Neural progenitor cell (in vitro differentiated cells): ENCODE measurements around the gene CYLD. TPM values are rescaled to one million over a fixed set of nuclear protein-coding genes. Genes with fewer than 3 reads are reported as not detected.

Experiments
- DNase-seq: peaks from one replicate; pipeline ENCODE4 v3.0.0-alpha.2; 2016; ENCODE audit warnings: low spot score
- H2AFZ ChIP-seq: fragments of 200-600 bp; sonication (generic); replicated peaks from 2 replicates; pipeline ENCODE4 v1.6.1; 2016; ENCODE audit warnings: antibody characterized with exemption
- H3F3A ChIP-seq: fragments of 200-600 bp; sonication (generic); 2 replicates; pipeline ENCODE4 v1.6.1; 2016; ENCODE audit warnings: antibody characterized with exemption, low read depth
- H3K27ac ChIP-seq: fragments of 200-600 bp; sonication (generic); 2 replicates; pipeline ENCODE4 v1.5.1; 2016; ENCODE audit warnings: mild to moderate bottlenecking
- H3K27me3 ChIP-seq: fragments of 200-600 bp; sonication (generic); 2 replicates; pipeline ENCODE4 v1.6.1; 2016; ENCODE audit warnings: mild to moderate bottlenecking, moderate library complexity
- H3K36me3 ChIP-seq: fragments of 200-600 bp; sonication (generic); 2 replicates; pipeline ENCODE4 v1.5.1; 2016
- H3K4me1 ChIP-seq: fragments of 200-600 bp; sonication (generic); 2 replicates; pipeline ENCODE4 v1.6.1; 2016; ENCODE audit warnings: mixed run types
- H3K4me2 ChIP-seq: fragments of 200-600 bp; sonication (generic); 2 replicates; pipeline ENCODE4 v1.6.1; 2016
- H3K4me3 ChIP-seq: fragments of 200-600 bp; sonication (generic); 2 replicates; pipeline ENCODE4 v1.5.1; 2016
- H3K79me2 ChIP-seq: fragments of 200-600 bp; sonication (generic); 2 replicates; pipeline ENCODE4 v1.6.1; 2016; ENCODE audit warnings: low read depth
- H3K9ac ChIP-seq: fragments of 200-600 bp; sonication (generic); 2 replicates; pipeline ENCODE4 v1.6.1; 2016
- H3K9me3 ChIP-seq: fragments of 200-600 bp; sonication (generic); 2 replicates; pipeline ENCODE4 v1.5.1; 2016; ENCODE audit warnings: low read depth
- H4K20me1 ChIP-seq: fragments of 200-600 bp; sonication (generic); 2 replicates; pipeline ENCODE4 v1.6.1; 2016; ENCODE audit warnings: low read depth
- H3K27ac Mint-ChIP-seq: 3 replicates; pipeline ENCODE4 v1.8.0; 2021; ENCODE audit warnings: mixed read lengths
- H3K27me3 Mint-ChIP-seq: 2 replicates; pipeline ENCODE4 v1.8.0; 2022; ENCODE audit warnings: low read depth, mild to moderate bottlenecking, inconsistent platforms, moderate library complexity, mixed read lengths; ENCODE audit not compliant: insufficient read depth
- H3K36me3 Mint-ChIP-seq: 3 replicates; pipeline ENCODE4 v1.8.0; 2021; ENCODE audit warnings: mixed read lengths
- H3K4me1 Mint-ChIP-seq: 3 replicates; pipeline ENCODE4 v1.8.0; 2021; ENCODE audit warnings: mixed read lengths
- H3K4me3 Mint-ChIP-seq: 3 replicates; pipeline ENCODE4 v1.8.0; 2021; ENCODE audit warnings: mild to moderate bottlenecking, moderate library complexity, mixed read lengths
- H3K9me3 Mint-ChIP-seq: 3 replicates; pipeline ENCODE4 v1.8.0; 2020; ENCODE audit warnings: mixed read lengths
- EZH2 ChIP-seq: fragments of 200-600 bp; sonication (generic); IDR thresholded peaks from 2 replicates; pipeline ENCODE4 v1.6.1; 2017; ENCODE audit warnings: antibody characterized with exemption, mild to moderate bottlenecking, moderate library complexity
- EZH2phosphoT487 ChIP-seq: fragments of 200-600 bp; sonication (generic); IDR thresholded peaks from 2 replicates; pipeline ENCODE4 v1.6.1; 2017; ENCODE audit warnings: antibody characterized with exemption
- total RNA-seq: library from RNA; depleted of rRNA; stranded (reverse); fragments of >200 nt; gene quantifications from 2 replicates; pipeline ENCODE4 v1.2.3, GENCODE V29; 2015; ENCODE audit warnings: low replicate concordance
- TF ChIP-seq, protein P1 (sequence below): fragments of 200-600 bp; sonication (generic); IDR thresholded peaks from 2 replicates; pipeline ENCODE4 v1.5.1; 2017; ENCODE audit warnings: antibody characterized with exemption, mild to moderate bottlenecking

CYLD gene
- total RNA-seq, 1 donor from 2014 or later = 22.0 TPM

DNA sequence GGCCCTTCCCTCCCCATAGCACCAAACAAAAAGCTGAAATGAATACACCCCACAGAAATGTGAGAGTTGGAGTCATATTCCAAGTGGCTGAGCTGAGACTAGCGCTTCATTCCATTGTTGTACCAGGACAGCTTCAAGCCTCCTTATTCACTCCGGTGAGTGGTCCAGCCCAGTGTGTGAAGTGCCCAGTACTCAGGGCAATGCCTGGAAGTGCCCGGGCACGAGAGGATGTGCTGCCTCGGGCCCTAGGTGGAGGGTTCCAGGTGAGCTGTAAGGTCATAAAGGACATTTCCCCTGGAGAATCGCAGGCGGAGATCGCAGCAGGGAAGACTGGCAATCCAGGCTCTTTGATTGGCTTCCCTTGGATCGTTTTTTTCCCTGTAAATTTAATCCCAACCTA lies 5.4 kb upstream of the CYLD start:
- no peaks in the 10 kb centered on the region for H3K36me3 ChIP-seq
- no peak overlapping the region for H3K9ac ChIP-seq
- no peak for TF ChIP-seq EZH2
- no peak for TF ChIP-seq EZH2phosphoT487
- TF ChIP-seq, protein P1, sequence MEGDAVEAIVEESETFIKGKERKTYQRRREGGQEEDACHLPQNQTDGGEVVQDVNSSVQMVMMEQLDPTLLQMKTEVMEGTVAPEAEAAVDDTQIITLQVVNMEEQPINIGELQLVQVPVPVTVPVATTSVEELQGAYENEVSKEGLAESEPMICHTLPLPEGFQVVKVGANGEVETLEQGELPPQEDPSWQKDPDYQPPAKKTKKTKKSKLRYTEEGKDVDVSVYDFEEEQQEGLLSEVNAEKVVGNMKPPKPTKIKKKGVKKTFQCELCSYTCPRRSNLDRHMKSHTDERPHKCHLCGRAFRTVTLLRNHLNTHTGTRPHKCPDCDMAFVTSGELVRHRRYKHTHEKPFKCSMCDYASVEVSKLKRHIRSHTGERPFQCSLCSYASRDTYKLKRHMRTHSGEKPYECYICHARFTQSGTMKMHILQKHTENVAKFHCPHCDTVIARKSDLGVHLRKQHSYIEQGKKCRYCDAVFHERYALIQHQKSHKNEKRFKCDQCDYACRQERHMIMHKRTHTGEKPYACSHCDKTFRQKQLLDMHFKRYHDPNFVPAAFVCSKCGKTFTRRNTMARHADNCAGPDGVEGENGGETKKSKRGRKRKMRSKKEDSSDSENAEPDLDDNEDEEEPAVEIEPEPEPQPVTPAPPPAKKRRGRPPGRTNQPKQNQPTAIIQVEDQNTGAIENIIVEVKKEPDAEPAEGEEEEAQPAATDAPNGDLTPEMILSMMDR = no peak
- no peak overlapping the region for H3K27ac ChIP-seq
- H2AFZ ChIP-seq = no peak overlapping the region
- H3K4me1 Mint-ChIP-seq = peaks cover 13% of the 10 kb centered on the region
- no peak overlapping the region for H3K4me3 ChIP-seq
- no peak overlapping the region for H3K4me3 Mint-ChIP-seq
- no peaks in the 10 kb centered on the region for H3K79me2 ChIP-seq
- H3F3A ChIP-seq = no peaks in the 10 kb centered on the region
- peaks cover 3% of the 10 kb centered on the region for H3K4me1 ChIP-seq
- no peak overlapping the region for H3K4me2 ChIP-seq
- no peaks in the 10 kb centered on the region for H3K9me3 Mint-ChIP-seq
- H3K27ac Mint-ChIP-seq = no peak overlapping the region
- H3K27me3 Mint-ChIP-seq = peaks cover 12% of the 10 kb centered on the region
- no peaks in the 10 kb centered on the region for H4K20me1 ChIP-seq
- H3K36me3 Mint-ChIP-seq = no peaks in the 10 kb centered on the region
- no peaks in the 10 kb centered on the region for H3K9me3 ChIP-seq
- peaks cover 7% of the 10 kb centered on the region for H3K27me3 ChIP-seq
- DNase-seq = no peak

DNA sequence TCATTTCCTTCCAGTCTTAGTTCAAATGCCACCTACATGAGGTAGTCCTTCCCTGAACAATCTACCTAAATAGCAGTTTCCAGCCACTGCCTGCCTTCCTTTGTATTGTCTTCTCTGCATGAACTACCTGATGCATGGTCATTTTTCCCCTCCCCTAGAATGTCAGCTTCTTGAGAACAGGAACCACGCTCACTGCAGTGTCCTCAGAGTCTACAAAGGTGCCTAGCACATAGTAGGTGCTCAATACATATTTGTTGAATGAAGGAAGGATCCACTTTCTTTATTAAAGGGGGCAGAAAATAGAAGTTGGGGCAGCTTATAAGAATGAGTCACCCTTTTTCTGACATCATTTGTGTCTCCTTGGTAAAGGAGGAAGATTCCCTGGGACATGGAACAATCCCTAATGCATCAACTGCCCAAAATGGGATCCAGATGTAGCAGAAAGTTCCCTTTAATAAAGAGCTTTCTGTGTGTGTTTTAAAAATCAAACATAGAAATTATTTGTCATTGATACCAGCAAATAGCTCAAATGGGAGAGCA lies 4.4 kb upstream of the CYLD start:
- H2AFZ ChIP-seq = no peak overlapping the region
- H3K4me1 Mint-ChIP-seq = peaks cover 9% of the 10 kb centered on the region
- H3F3A ChIP-seq = no peaks in the 10 kb centered on the region
- H3K9ac ChIP-seq = no peak overlapping the region
- no peaks in the 10 kb centered on the region for H3K9me3 ChIP-seq
- H3K4me3 Mint-ChIP-seq = no peak overlapping the region
- H4K20me1 ChIP-seq = no peaks in the 10 kb centered on the region
- TF ChIP-seq EZH2 (no peak), EZH2phosphoT487 (no peak)
- TF ChIP-seq, protein P1 = no peak
- H3K27ac ChIP-seq = no peak overlapping the region
- H3K4me2 ChIP-seq = no peak overlapping the region
- no peaks in the 10 kb centered on the region for H3K36me3 ChIP-seq
- H3K36me3 Mint-ChIP-seq = no peaks in the 10 kb centered on the region
- no peak overlapping the region for H3K4me3 ChIP-seq
- H3K9me3 Mint-ChIP-seq = no peaks in the 10 kb centered on the region
- no peaks in the 10 kb centered on the region for H3K79me2 ChIP-seq
- peaks cover 7% of the 10 kb centered on the region for H3K27me3 ChIP-seq
- peaks cover 11% of the 10 kb centered on the region for H3K27me3 Mint-ChIP-seq
- no peak for DNase-seq
- H3K27ac Mint-ChIP-seq = no peak overlapping the region
- H3K4me1 ChIP-seq = no peaks in the 10 kb centered on the region

DNA sequence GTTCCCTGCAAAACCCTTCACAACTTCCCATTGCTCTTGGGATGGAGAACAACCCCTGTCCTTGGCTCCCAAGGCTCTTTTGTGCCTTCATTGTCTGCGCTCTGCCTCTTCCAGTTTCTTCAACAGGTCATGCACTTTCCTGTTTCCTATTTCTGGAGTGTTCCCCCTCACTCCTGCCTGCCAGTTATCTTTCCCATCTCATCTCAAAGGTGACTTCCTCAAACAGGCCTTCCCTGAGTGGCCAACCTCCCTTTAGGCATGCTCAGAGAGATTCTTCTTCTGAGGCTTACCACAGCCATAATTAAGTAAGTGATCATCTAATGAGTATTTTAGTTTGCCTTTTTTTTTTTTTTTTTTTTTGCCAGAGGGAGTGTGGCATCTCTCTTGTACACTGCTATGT lies 2.9 kb upstream of the CYLD start:
- H3K9me3 ChIP-seq = no peaks in the 10 kb centered on the region
- H3K79me2 ChIP-seq = no peaks in the 10 kb centered on the region
- H3K27me3 ChIP-seq = peaks cover 7% of the 10 kb centered on the region
- H4K20me1 ChIP-seq = no peaks in the 10 kb centered on the region
- H3K4me1 ChIP-seq = peaks cover 5% of the 10 kb centered on the region
- no peak overlapping the region for H2AFZ ChIP-seq
- no peak overlapping the region for H3K9ac ChIP-seq
- Mint-ChIP-seq H3K9me3 (no peaks in the 10 kb centered on the region), H3K4me3 (no peak overlapping the region), H3K36me3 (no peaks in the 10 kb centered on the region), H3K27ac (no peak overlapping the region), H3K4me1 (peaks cover 16% of the 10 kb centered on the region), H3K27me3 (peaks cover 14% of the 10 kb centered on the region)
- no peak for TF ChIP-seq EZH2phosphoT487
- TF ChIP-seq EZH2 = no peak
- TF ChIP-seq, protein P1 = no peak
- H3F3A ChIP-seq = no peaks in the 10 kb centered on the region
- H3K27ac ChIP-seq = no peak overlapping the region
- no peaks in the 10 kb centered on the region for H3K36me3 ChIP-seq
- H3K4me3 ChIP-seq = no peak overlapping the region
- no peak overlapping the region for H3K4me2 ChIP-seq
- DNase-seq = no peak
